Measurements from ENCODE around the gene TNPO2. TPM values are rescaled to one million over a fixed set of nuclear protein-coding genes. Genes with fewer than 3 reads are reported as not detected.

TNPO2 gene
- total RNA-seq, 3 donors from 2014 or later = 46.0 to 73.0 (median 70.8) TPM

GRCh38 chr19:12676384-12676792 lies 47.3 kb downstream of the TNPO2 start:
- Histone ChIP-seq H3K4me3 (no peak overlapping the region), H3K27me3 (no peaks in the 10 kb centered on the region), H3K4me1 (no peaks in the 10 kb centered on the region), H3K36me3 (peaks cover 3% of the 10 kb centered on the region), H3K27ac (no peak overlapping the region), H3K9me3 (no peaks in the 10 kb centered on the region)
- peak in 1 of 3 donors; percentile 13 for TF ChIP-seq POLR2AphosphoS5 (IDR thresholded peaks at IDR 0.05)
- no peak for TF ChIP-seq POLR2A (IDR thresholded peaks at IDR 0.05)
- TF ChIP-seq, protein P1, sequence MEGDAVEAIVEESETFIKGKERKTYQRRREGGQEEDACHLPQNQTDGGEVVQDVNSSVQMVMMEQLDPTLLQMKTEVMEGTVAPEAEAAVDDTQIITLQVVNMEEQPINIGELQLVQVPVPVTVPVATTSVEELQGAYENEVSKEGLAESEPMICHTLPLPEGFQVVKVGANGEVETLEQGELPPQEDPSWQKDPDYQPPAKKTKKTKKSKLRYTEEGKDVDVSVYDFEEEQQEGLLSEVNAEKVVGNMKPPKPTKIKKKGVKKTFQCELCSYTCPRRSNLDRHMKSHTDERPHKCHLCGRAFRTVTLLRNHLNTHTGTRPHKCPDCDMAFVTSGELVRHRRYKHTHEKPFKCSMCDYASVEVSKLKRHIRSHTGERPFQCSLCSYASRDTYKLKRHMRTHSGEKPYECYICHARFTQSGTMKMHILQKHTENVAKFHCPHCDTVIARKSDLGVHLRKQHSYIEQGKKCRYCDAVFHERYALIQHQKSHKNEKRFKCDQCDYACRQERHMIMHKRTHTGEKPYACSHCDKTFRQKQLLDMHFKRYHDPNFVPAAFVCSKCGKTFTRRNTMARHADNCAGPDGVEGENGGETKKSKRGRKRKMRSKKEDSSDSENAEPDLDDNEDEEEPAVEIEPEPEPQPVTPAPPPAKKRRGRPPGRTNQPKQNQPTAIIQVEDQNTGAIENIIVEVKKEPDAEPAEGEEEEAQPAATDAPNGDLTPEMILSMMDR (IDR thresholded peaks at IDR 0.05) = peak; percentile 79 to 85 (median 81)
- intact Hi-C loops (cut with DNase I; ENCODE audit: low total_unique reads) = no loop called here
- DNase-seq (ENCODE audit: low spot score in 2 of 2) = peak; percentile 57 to 83

DNA sequence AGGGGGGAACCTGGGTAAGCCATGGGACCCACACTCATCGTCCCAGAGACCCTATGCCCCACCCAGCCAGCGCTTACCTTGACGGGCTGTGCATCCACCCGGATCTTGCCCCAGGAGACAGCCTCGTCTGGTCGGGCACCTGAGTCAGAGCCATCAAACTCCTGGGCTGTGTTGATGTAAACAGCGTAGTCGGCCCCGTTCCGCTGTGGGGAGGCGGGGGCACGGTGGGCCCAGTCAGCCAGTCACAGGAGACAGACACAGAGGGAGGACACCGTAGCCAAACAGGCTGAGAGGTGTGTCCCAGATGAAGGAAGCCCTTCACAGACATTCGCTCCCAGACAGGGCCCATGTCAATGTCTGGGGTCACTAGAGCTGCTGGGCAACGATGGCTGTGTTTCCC lies 47.8 kb downstream of the TNPO2 start:
- no peak overlapping the region for H3K27ac ChIP-seq
- no peaks in the 10 kb centered on the region for H3K27me3 ChIP-seq
- no peaks in the 10 kb centered on the region for H3K9me3 ChIP-seq
- H3K4me1 ChIP-seq = no peaks in the 10 kb centered on the region
- intact Hi-C loops (cut with DNase I; ENCODE audit: low total_unique reads) = no loop called here
- DNase-seq (ENCODE audit: low spot score in 2 of 2) = no peak
- TF ChIP-seq POLR2A (IDR thresholded peaks at IDR 0.05) (no peak), POLR2AphosphoS5 (IDR thresholded peaks at IDR 0.05) (no peak)
- TF ChIP-seq, protein P1 (IDR thresholded peaks at IDR 0.05) = no peak
- peaks cover 3% of the 10 kb centered on the region for H3K36me3 ChIP-seq
- H3K4me3 ChIP-seq = no peak overlapping the region

DNA sequence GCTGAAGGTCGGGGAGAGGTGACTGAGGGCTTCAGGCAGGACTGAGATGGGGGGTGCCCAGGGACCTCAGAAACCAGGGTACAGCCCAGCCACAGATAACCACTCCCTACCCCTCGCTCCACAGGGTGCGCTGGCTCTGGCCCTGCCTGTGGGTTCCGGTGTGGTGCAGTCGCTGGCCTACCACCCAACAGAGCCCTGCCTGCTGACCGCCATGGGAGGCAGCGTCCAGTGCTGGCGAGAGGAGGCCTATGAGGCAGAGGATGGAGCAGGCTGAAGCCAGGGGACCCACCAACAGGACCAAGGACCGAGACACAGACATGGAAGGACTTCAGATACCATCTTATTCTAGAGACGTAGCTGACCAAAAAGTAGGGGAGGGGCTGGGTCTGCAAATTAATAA lies 48.3 kb downstream of the TNPO2 start:
- Histone ChIP-seq H3K9me3 (no peaks in the 10 kb centered on the region), H3K4me1 (peaks cover 2 to 4% of the 10 kb centered on the region in 2 donors), H3K27ac (no peak overlapping the region), H3K4me3 (no peak overlapping the region), H3K27me3 (no peaks in the 10 kb centered on the region), H3K36me3 (peaks cover 3% of the 10 kb centered on the region)
- intact Hi-C loops (cut with DNase I; ENCODE audit: low total_unique reads) = no loop called here
- TF ChIP-seq POLR2AphosphoS5 (IDR thresholded peaks at IDR 0.05) (no peak), POLR2A (IDR thresholded peaks at IDR 0.05) (no peak)
- TF ChIP-seq, protein P1 (IDR thresholded peaks at IDR 0.05) = no peak
- no peak for DNase-seq (ENCODE audit: low spot score in 2 of 2)

DNA sequence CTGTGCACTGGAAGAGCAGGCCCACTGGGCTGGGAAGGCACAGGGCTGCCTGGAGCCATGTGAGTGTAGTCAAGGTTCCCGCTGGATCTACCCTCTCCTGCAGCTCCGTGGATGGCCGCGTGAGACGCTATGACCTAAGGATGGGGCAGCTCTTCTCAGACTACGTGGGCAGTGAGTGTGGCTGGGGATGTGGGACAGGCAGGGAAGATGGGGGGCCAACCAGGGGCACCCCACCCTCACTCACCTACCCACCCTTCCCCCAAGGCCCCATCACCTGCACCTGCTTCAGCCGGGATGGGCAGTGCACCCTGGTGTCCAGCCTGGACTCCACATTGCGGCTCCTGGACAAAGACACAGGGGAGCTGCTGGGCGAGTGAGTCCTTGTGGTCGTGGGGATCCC lies 51.0 kb downstream of the TNPO2 start:
- Histone ChIP-seq H3K36me3 (peaks cover 3% of the 10 kb centered on the region), H3K27me3 (no peaks in the 10 kb centered on the region), H3K27ac (no peak overlapping the region), H3K4me1 (peaks cover 11 to 14% of the 10 kb centered on the region in 2 donors), H3K9me3 (no peaks in the 10 kb centered on the region), H3K4me3 (no peak overlapping the region)
- DNase-seq (ENCODE audit: low spot score in 2 of 2) = no peak
- intact Hi-C loops (cut with DNase I; ENCODE audit: low total_unique reads) = no loop called here
- TF ChIP-seq, protein P1 (IDR thresholded peaks at IDR 0.05) = no peak
- TF ChIP-seq POLR2A (IDR thresholded peaks at IDR 0.05) (no peak), POLR2AphosphoS5 (IDR thresholded peaks at IDR 0.05) (no peak)

- peak overlapping the region; percentile 89 to 97 (median 90) for H3K4me3 ChIP-seq
- no peaks in the 10 kb centered on the region for H3K9me3 ChIP-seq
- DNase-seq (ENCODE audit: low spot score in 2 of 2) = no peak
- H3K36me3 ChIP-seq = peaks cover 3% of the 10 kb centered on the region
- H3K27me3 ChIP-seq = no peaks in the 10 kb centered on the region
- H3K27ac ChIP-seq = peak overlapping the region; percentile 96 to 97
- intact Hi-C loops (cut with DNase I; ENCODE audit: low total_unique reads) = no loop called here
- TF ChIP-seq, protein P1 (IDR thresholded peaks at IDR 0.05) = no peak
- no peak for TF ChIP-seq POLR2AphosphoS5 (IDR thresholded peaks at IDR 0.05)
- no peak for TF ChIP-seq POLR2A (IDR thresholded peaks at IDR 0.05)
- H3K4me1 ChIP-seq = peaks cover 13 to 22% of the 10 kb centered on the region in 2 donors
These were observed 53.4 kb downstream of the TNPO2 start for GRCh38 chr19:12670159-12670928.
